Measurements from ENCODE around the gene TCERG1L. TPM values are rescaled to one million over a fixed set of nuclear protein-coding genes. Genes with fewer than 3 reads are reported as not detected.
"Not testable (repeated sequence)": the region's sequence is repeated elsewhere in the genome, so short reads cannot be mapped to it uniquely, and the experiment has no call there.

Gene TCERG1L
- total RNA-seq, 2 experiments from 2014 or later = not detected

GRCh38 chr10:131179361-131179760 lies 132.2 kb downstream of the TCERG1L start:
- no peak for TF ChIP-seq CTCF (IDR thresholded peaks at IDR 0.05)
- H3K27me3 Mint-ChIP-seq = peaks cover 1% of the 10 kb centered on the region
- CTCF ChIA-PET = no interaction called here
- H3K4me3 Mint-ChIP-seq = no peak overlapping the region
- no peak for DNase-seq
- H3K36me3 Mint-ChIP-seq (ENCODE audit: low read depth) = no peaks in the 10 kb centered on the region
- no peak for ATAC-seq
- intact Hi-C loops (cut with micrococcal nuclease) = no loop called here
- H3K27ac Mint-ChIP-seq = no peak overlapping the region
- H3K9me3 Mint-ChIP-seq = no peaks in the 10 kb centered on the region
- POLR2A ChIA-PET = no interaction called here
- H3K4me1 Mint-ChIP-seq (ENCODE audit: low read depth) = no peaks in the 10 kb centered on the region

- ChIA-PET CTCF (no interaction called here), POLR2A (no interaction called here)
- Mint-ChIP-seq H3K27me3 (no peaks in the 10 kb centered on the region), H3K4me3 (no peak overlapping the region), H3K27ac (no peak overlapping the region), H3K4me1 (ENCODE audit: low read depth) (no peaks in the 10 kb centered on the region), H3K36me3 (ENCODE audit: low read depth) (no peaks in the 10 kb centered on the region), H3K9me3 (no peaks in the 10 kb centered on the region)
- no peak for TF ChIP-seq CTCF (IDR thresholded peaks at IDR 0.05)
- ATAC-seq = no peak
- intact Hi-C loops (cut with micrococcal nuclease) = no loop called here
- no peak for DNase-seq
Observed at GRCh38 chr10:131178521-131179331, 132.8 kb downstream of the TCERG1L start.

GRCh38 chr10:131177431-131178327 lies 133.8 kb downstream of the TCERG1L start:
- ATAC-seq (no peak), DNase-seq (no peak)
- ChIA-PET CTCF (no interaction called here), POLR2A (no interaction called here)
- no peak for TF ChIP-seq CTCF (IDR thresholded peaks at IDR 0.05)
- H3K9me3 Mint-ChIP-seq = no peaks in the 10 kb centered on the region
- H3K4me3 Mint-ChIP-seq = no peak overlapping the region
- no peaks in the 10 kb centered on the region for H3K36me3 Mint-ChIP-seq (ENCODE audit: low read depth)
- no peak overlapping the region for H3K27ac Mint-ChIP-seq
- H3K27me3 Mint-ChIP-seq = no peaks in the 10 kb centered on the region
- intact Hi-C loops (cut with micrococcal nuclease) = no loop called here
- H3K4me1 Mint-ChIP-seq (ENCODE audit: low read depth) = no peaks in the 10 kb centered on the region

GRCh38 chr10:131176907-131177306 lies 134.6 kb downstream of the TCERG1L start:
- no peak overlapping the region for H3K4me3 Mint-ChIP-seq
- DNase-seq (no peak), ATAC-seq (no peak)
- intact Hi-C loops (cut with micrococcal nuclease) = no loop called here
- no peaks in the 10 kb centered on the region for H3K27me3 Mint-ChIP-seq
- ChIA-PET POLR2A (no interaction called here), CTCF (no interaction called here)
- H3K4me1 Mint-ChIP-seq (ENCODE audit: low read depth) = no peaks in the 10 kb centered on the region
- no peak for TF ChIP-seq CTCF (IDR thresholded peaks at IDR 0.05)
- H3K9me3 Mint-ChIP-seq = no peaks in the 10 kb centered on the region
- no peaks in the 10 kb centered on the region for H3K36me3 Mint-ChIP-seq (ENCODE audit: low read depth)
- H3K27ac Mint-ChIP-seq = no peak overlapping the region

- intact Hi-C loops (cut with micrococcal nuclease); POLR2A ChIA-PET; H3K36me3 Mint-ChIP-seq (ENCODE audit: low read depth); H3K9me3 Mint-ChIP-seq; H3K27me3 Mint-ChIP-seq; H3K4me1 Mint-ChIP-seq (ENCODE audit: low read depth); H3K27ac Mint-ChIP-seq; ATAC-seq; H3K4me3 Mint-ChIP-seq; CTCF ChIA-PET; DNase-seq: not testable (repeated sequence)
Observed at GRCh38 chr10:131176324-131176723, 135.2 kb downstream of the TCERG1L start.
